IMR-90 (cell line): ENCODE data around the gene SPHK2. TPM values are rescaled to one million over a fixed set of nuclear protein-coding genes. Genes with fewer than 3 reads are reported as not detected.

Source experiments
- polyA plus RNA-seq, 3 experiments: library from polyadenylated mRNA; depleted of rRNA; stranded (reverse); fragments of >200 nt; gene quantifications; 2 replicates each; pipeline ENCODE4 v1.2.3, GENCODE V29; 2012; ENCODE audit warnings: low replicate concordance in 1 of 3
- total RNA-seq: library from RNA; depleted of rRNA; stranded (reverse); fragments of >200 nt; gene quantifications from 2 replicates; pipeline ENCODE4 v1.2.3, GENCODE V29; 2012
- TF ChIP-seq, protein P1 (sequence below): conservative IDR thresholded peaks from 2 replicates; pipeline ENCODE4 v1.5.1; 2012; ENCODE audit warnings: mild to moderate bottlenecking, low read depth, low read length, improper control_type of control experiment

SPHK2 gene
- total and polyA plus RNA-seq, 2 of the 4 experiments (the other 2 are of a cell fraction) = 1.6 to 9.9 TPM

- TF ChIP-seq, protein P1, sequence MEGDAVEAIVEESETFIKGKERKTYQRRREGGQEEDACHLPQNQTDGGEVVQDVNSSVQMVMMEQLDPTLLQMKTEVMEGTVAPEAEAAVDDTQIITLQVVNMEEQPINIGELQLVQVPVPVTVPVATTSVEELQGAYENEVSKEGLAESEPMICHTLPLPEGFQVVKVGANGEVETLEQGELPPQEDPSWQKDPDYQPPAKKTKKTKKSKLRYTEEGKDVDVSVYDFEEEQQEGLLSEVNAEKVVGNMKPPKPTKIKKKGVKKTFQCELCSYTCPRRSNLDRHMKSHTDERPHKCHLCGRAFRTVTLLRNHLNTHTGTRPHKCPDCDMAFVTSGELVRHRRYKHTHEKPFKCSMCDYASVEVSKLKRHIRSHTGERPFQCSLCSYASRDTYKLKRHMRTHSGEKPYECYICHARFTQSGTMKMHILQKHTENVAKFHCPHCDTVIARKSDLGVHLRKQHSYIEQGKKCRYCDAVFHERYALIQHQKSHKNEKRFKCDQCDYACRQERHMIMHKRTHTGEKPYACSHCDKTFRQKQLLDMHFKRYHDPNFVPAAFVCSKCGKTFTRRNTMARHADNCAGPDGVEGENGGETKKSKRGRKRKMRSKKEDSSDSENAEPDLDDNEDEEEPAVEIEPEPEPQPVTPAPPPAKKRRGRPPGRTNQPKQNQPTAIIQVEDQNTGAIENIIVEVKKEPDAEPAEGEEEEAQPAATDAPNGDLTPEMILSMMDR = no peak
Measured at GRCh38 chr19:48635263-48635965, 16.1 kb downstream of the SPHK2 start (continued).
